Neural progenitor cell (in vitro differentiated cells): ENCODE results near the gene MORN1.

Source experiments
- CTCF ChIP-seq: fragments of 200-600 bp; sonication (generic); IDR thresholded peaks from 2 replicates; pipeline ENCODE4 v1.5.1; 2017; ENCODE audit warnings: antibody characterized with exemption, mild to moderate bottlenecking
- EZH2 ChIP-seq: fragments of 200-600 bp; sonication (generic); IDR thresholded peaks from 2 replicates; pipeline ENCODE4 v1.6.1; 2017; ENCODE audit warnings: antibody characterized with exemption, mild to moderate bottlenecking, moderate library complexity

GRCh38 chr1:2347409-2347785, 44.0 kb downstream of the MORN1 start:
- TF ChIP-seq CTCF (no peak), EZH2 (no peak)
